CMK (cell line): Measurements from ENCODE around the gene PLCB2.

Experiments
- DNase-seq: peaks from one replicate; pipeline ENCODE4 v3.0.0-alpha.2; 2010; ENCODE audit warnings: low read depth

PLCB2 gene, protein sequence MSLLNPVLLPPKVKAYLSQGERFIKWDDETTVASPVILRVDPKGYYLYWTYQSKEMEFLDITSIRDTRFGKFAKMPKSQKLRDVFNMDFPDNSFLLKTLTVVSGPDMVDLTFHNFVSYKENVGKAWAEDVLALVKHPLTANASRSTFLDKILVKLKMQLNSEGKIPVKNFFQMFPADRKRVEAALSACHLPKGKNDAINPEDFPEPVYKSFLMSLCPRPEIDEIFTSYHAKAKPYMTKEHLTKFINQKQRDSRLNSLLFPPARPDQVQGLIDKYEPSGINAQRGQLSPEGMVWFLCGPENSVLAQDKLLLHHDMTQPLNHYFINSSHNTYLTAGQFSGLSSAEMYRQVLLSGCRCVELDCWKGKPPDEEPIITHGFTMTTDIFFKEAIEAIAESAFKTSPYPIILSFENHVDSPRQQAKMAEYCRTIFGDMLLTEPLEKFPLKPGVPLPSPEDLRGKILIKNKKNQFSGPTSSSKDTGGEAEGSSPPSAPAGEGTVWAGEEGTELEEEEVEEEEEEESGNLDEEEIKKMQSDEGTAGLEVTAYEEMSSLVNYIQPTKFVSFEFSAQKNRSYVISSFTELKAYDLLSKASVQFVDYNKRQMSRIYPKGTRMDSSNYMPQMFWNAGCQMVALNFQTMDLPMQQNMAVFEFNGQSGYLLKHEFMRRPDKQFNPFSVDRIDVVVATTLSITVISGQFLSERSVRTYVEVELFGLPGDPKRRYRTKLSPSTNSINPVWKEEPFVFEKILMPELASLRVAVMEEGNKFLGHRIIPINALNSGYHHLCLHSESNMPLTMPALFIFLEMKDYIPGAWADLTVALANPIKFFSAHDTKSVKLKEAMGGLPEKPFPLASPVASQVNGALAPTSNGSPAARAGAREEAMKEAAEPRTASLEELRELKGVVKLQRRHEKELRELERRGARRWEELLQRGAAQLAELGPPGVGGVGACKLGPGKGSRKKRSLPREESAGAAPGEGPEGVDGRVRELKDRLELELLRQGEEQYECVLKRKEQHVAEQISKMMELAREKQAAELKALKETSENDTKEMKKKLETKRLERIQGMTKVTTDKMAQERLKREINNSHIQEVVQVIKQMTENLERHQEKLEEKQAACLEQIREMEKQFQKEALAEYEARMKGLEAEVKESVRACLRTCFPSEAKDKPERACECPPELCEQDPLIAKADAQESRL

DNA sequence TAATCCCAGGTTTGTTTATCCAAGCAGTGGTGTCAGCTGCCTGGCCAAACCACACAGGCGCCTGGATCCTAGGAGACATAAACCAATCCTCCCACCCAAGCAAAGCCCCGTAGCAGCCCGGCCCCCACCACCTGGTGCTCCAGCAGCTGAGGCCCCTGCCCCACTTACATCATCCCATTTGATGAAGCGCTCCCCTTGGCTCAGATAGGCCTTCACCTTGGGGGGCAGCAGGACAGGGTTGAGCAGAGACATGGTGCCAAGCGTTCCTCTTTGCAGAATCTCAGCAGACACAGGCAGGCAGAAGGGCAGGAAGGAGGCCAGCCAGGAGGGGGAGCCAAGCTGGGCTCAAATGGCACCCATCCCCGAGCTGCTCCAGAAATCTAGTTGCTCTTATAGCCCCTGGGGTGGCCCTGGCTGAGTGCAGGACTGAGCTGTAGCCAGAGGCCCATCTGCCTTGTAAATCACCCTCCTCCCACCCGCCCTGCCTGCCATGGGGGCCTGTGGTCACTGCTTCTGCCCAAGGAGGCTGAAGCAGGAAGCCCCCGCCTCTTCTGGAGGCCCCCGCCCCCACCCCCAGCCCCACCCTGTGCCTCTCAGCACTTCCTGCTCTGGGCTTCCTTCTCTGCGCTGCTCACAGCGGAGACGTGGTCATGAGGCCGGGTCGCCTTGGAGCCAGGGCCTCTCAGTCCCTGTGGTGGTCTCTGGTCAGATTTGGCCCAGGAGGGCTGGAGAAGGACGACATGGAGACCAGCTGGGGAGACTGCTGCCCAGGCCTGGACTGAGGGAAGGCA, at the start of gene PLCB2:
PLCB2 (minus strand) TSS at position 515 of the 791 bp plus-strand sequence; CDS start at position 252, 263 bp downstream.
- peak; percentile 90 for DNase-seq

DNA sequence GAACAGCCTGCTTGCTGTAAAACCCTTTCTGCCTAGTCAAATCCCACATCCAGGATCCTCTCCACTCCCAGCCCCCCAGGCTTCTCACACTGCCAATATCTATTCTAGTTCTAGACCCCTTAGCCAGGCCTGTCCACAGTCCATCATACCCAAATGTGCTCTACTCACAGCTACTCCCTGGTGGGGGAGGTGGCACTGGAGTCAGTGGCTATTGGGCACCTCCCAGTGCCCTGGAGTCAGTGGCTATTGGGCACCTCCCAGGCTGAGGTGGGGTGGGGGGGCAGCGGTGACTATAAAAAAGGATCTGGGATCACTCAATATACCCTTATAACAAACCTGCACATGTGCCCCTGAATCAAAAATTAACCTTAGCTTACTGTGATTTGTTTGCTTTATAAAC, 49.5 kb upstream of the PLCB2 start:
- no peak for DNase-seq

DNA sequence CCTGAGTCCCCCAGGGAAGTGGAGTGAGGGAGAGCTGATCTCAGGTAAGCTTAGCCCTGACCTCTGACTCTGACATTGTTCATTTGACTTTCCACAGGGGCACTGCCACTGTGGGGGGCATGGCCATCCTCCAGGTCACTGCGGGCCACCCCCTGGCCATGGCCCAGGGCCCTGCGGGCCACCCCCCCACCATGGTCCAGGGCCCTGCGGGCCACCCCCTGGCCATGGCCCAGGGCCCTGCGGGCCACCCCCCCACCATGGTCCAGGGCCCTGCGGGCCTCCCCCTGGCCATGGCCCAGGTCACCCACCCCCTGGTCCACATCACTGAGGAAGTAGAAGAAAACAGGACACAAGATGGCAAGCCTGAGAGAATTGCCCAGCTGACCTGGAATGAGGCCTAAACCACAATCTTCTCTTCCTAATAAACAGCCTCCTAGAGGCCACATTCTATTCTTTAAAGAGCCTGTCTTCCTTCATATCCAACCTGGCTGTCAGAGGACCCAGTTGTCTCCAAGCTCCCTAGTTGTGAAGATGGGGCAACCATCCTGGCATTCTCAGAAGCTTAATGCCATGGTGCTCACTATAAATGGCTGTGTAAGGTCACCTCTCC, 48.3 kb upstream of the PLCB2 start:
- DNase-seq = no peak

DNA sequence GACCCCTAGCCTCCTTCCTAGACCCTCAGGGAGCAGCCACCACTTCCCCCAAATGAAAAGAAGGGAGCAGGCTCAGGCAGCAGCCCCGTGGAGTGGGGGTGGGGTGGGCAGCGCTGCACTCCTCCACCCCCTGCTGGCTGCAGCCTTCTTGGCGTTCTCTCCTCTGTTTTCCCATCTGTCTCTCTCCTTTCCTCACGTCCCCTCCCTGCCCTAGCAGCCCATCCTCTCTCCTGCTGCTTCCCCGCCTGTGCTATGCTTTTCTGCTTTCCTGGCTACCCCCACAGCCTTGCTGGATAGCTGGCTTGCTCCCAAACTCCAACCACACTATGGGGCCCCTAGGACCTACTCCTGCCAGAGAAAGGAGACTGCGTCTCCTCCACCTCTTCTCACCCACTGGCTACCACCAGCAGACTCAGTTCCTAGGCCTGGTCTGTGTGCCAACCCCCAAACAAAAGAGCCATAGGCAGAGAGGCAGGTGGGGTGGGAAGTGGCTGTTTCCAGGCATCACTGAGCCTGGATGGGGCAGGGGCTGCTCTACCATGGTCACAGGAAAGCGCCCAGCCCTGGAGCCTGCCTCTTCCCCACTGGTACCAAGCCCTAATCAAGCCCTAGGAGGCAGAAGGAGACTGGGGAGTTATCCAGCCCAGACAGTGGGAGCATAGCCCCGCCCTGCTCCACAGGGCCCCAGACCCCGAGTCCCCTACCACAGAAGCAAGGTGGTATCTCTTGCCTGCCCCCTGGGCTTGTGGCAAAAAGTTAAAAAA, 46.9 kb upstream of the PLCB2 start:
- DNase-seq = no peak

DNA sequence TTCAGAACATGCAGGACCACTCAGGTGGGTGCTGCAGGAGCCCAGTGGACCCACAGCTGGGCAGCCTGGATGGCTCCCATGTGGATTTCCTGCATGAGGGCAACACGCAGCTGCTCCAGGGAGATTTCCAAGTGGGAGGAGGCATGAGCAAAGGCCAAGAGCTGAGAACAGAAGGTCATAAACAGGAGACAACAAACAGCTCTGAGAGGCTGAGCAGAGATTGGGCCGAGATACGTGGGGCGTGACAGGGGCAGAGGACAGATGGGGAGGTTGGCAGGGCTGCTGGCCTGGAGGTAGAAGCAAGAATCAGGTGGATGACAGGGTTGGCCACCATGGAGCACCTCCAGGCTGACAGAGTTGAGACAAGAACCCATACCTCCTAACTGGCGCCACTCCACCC, 46.0 kb upstream of the PLCB2 start:
- DNase-seq = no peak

DNA sequence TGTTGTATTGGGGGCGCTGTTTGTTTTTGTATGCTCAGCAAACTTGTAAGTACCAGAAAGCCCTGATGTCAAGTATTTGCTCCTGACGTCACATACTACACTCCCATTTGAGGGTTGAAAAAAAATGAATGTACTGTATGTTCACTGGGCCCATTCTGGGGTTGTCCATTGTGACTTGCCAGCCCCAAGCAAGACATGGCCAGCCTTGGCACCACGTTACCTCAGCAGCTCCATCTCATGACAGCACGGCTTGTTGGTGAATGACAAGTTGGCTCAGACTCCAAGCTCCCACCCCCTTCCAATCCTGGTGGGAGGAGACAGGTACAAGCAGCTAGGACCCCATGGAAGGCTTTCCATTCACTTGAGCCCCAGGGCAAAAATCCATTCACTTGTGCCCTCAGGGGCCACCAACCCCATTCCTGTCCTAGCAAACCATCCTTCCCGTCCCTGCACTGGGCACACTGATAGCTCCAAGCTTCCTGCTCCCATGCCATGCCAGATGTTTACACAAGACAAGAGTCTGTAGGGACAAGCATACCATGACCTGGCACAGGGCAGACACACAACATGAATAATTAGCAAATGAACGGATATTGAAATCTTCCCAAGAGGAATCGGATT, 44.7 kb upstream of the PLCB2 start:
- no peak for DNase-seq

DNA sequence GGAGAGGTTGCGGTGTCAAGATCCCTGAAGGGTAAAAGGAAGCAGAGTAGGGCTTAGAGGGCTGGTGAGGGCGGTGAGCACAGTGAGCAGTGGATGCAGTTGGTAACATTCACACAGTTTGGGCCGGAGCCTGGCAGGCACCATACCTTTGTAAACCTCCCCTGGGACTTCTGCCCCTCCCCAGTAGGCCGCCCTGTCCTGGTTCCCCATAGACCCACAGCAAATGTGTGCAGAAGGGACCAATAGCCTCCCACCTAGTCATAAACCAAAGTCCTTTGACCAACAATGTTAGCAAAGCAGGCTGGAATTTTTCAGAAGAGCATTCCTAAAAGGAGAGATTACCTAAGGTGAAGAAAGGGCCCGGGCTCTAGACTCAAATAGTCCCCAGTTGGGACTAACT, 41.4 kb upstream of the PLCB2 start:
- DNase-seq = no peak

DNA sequence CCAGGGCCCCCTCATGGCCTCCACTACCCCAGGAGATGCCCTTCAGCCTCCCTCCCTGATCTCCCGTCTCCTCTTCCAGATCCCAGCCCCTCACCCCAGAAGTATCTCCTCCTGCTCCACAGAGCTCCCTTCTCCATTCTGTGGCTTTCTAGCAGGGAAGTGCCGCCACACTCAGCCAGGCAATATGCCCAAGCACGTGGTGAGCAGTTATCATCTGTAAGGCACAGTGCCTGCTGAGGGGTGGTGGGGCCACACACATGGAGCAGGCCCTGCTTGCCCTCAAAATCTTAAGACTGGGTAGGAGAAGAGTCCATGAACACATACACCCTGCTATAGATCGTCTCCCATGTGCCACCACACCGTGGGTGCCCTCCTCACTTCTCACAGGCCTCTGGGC, 40.7 kb upstream of the PLCB2 start:
- no peak for DNase-seq

DNA sequence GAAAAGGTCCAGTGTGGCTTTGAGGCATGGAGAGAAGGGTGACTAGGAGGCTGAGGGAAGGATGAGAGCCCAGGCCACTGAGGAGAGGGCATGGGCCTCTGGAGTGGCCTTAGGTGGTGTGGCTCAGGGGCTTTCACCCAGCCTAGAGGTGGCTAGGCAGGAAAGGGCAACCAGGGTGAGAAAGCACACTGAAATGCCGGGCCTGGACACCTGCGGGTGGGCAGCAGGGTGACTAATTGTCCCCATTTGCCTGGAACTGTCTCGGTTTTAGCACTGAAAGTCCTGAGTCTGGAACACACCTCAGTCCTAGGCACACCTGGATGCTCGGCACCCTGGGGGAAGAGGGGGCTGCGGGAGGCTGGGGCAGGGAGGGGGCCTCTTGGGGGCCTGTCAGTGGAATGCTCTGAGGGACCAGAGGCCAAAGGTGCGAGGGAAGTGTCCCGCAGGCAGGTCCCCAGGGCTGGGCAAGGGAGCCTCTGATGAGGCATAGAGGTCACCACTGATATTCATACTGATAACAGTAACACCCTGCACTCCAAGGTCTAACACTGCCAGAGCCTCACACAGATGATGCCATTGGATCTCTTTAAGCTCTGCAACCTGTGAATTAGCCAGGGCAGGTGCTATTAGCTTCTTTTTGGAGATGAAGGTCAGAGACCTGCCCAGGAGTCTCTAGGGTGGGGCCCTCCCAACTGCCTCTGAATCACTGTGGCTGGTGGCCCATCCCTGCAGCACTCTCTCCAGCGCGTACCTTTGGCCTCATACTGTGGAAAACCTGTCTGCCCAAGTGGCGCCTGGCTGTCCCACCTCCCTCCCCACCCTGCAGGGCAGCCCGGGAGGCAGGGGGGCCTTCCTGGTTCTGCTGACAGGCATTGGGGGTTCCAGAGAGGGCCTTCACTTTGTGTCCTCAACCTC, 40.1 kb upstream of the PLCB2 start:
- no peak for DNase-seq

DNA sequence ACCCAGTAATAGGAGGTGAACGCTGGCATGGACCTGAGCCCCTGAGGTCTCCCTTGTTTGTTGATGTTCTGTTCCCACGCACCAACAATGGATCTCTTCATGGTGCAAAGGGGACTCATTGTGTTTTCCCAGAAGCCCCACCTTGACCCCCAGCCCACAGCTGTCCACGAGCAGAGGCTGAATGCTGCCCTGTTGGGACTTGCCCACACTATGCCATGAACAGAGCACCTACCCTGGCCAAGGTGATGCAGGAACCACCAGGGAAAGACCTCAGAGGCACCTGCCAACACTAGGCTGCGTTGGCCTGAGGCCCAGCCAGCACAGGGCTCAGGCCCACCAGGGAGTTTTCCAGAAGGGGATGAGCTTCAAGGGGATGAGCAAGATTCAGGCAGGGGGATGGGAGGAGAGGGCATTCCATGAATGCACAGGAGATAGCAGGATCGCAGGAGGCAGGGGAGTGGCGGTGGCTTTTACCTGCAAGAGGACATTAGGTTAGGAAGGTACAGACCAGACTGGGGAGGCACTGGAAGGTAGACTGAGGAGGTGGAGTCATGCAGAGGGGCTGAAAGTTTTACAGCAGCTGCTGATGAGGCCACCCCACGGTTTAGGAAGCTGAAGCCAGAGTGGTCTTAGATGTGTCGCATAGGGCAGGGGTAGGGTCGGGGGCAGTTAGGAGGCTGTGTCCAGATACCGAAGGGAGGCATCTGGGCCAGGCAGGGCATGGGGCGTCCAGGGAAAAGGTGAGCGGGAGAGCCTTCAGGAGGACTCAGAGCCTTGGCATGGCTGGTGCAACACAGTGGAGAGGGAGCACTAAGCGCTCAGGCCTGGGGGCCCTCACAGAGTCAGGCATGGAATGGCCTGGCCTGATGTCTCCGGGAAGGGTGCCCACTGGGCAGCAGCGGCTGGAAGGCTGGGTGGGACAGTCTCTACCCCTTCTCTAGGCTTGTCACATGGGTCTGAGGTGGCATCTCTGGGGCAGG, 39.1 kb upstream of the PLCB2 start:
- DNase-seq = no peak

DNA sequence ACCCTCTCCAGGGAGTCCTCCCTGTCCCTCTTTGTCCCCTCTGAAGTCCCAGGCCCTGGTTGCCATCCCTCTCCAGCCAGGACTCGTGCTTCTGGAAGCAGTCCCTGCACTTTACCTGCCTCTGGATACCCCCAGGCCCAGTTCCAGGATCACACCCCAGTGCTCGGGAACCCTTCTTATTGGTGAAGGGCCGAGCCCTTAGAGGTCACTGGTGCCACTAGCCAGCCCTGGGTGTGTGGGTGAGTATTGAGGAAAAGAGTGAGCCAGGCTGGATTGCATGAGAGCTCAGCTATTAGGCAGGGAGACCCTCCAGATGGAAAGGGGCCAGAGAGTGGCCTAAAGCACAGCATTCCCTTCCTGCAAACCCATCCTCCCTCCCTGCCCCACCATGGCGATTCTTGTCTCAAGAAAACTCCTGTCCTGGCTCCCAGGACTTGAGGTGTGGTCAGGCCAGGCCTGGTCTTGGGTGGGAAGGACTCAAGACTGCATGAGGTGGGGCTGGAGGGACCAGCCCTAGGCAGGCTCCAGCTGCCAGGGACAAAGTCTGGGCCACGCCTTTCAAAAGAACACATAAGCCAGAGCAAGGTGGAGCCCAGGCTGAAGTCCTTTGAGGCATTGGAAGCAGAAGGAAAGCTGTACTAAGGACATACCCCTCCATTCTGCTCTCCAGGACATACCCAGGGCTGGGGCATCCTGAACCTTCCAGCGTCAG, 38.3 kb upstream of the PLCB2 start:
- no peak for DNase-seq

DNA sequence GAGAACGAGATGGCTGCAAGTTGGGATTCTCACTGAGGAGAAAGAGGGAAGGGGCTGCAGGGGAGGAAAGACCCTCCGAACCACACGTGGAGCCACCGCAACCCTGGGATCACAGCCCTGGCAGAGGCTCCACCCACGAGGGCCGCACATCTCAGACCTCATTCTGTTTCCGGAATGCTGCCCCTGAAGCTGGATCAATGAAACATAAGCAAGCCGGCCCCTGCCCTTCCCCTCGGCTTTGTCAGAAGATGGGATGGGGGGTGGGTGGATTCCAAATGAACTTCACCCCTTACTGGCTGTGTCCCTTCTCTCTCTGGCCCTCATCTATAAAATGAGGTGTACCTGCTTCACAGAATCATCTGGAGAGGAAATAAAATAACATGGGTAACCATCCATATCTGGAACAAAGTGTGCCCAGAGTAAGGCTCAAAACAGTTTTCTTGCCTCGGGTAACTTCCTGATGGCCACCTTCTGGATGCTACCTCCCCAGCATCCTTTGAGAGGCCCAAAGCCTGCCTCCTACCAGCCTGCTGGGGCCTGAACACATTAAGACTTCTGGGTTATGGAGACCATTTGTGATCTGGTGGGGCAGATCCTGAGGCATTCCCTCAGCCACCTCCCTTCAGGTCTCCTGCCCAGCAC, 37.6 kb upstream of the PLCB2 start:
- DNase-seq = no peak

DNA sequence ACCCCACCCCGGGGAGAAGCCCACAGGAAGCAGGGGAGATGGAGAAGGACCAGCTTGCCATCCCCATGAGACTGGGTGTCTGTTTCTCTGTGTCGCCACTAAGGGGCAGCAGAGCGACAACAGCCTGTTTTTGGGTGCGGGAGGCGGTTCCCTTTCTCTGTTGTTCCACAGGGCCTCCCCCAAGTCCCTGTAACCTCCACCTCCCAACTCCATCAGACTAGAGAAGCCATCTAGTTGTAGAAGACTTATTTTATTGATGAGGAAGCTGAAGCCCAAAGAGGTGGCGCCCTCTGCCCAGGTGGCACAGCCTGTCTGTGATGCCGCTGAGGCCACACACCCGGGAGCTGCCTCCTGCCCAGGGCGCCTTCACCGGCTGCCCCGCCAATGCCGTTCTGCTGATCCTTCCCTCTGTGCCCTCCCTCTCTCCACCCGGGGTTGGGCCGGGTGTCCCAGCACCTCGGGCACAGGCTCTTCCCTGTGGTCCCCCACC, 36.9 kb upstream of the PLCB2 start:
- no peak for DNase-seq

DNA sequence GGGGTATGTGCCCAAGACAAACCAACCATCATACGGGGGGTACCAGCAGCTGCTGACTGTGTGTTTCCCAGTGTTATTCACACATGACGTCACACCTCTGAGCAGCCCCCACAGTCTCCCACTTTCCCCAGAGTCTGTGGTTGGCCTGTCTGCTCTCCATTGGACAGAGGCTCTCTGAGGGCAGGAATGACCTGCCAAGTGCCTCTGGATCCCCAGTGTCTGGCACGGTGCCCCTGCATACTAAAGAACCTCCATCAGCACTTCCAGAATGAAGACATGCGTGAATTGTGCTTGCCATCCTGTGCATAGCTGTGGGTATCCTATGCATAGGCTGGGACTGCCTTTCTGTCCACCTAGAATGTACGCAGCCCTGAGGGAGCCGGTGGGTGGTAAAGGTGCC, 36.5 kb upstream of the PLCB2 start:
- DNase-seq = no peak

DNA sequence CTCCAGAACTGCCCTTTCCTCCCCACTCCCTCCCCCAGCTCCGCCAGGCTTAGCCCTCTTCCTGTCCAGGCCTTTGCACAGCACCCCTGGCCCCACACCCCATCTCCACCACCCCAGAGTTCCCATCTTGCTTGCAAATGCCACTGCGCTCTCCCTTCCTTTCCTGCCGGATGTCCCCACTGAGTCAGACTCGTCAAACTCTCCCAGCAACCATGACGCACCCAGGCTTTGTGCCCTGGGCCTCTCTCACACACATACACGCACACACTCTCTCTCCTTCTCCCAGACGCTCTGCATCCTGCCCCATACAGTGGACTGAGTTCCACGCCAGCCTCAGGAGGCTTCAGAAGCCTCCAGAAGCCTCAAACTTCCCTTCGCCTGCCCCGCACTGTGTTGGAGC, 35.8 kb upstream of the PLCB2 start:
- DNase-seq = no peak
